ENCODE results near the gene TIMM23. TPM values are rescaled to one million over a fixed set of nuclear protein-coding genes. Genes with fewer than 3 reads are reported as not detected.
"Not testable (repeated sequence)": the region's sequence is repeated elsewhere in the genome, so short reads cannot be mapped to it uniquely, and the experiment has no call there.

TIMM23 gene, protein sequence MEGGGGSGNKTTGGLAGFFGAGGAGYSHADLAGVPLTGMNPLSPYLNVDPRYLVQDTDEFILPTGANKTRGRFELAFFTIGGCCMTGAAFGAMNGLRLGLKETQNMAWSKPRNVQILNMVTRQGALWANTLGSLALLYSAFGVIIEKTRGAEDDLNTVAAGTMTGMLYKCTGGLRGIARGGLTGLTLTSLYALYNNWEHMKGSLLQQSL
- 10 to 100 TPM; 59.3 to 68.8 (median 64.5) TPM for total RNA-seq
- polyA plus RNA-seq: 10 to 100 TPM; 45.0 to 69.1 (median 66.8) TPM

- TF ChIP-seq POLR2AphosphoS5 (IDR thresholded peaks at IDR 0.05) (peak; percentile 76 to 89 (median 83)), POLR2A (IDR thresholded peaks at IDR 0.05) (peak; percentile 28 to 59)
- 0% methylated on average over 60 of the region's 60 CpGs for WGBS, 2 donors
- not testable (repeated sequence) for H3K36me3 ChIP-seq, H3K9me3 ChIP-seq, H3K27me3 ChIP-seq
- peak within 1 kb of the TSS; percentile 54 to 87 (median 65) for H3K4me3 ChIP-seq
- H3K27ac ChIP-seq: peak within 1 kb of the TSS; percentile 74 to 82 (median 80)
- peak; percentile 90 for DNase-seq
- intact Hi-C loops (cut with DNase I): loop anchor here (10.0 kb wide), 1 partner anchor 53 kb away; no protein-coding TSS in a partner anchor
- peaks cover 0 to 26% (median 17%) of the 10 kb centered on the region in 4 donors for H3K4me1 ChIP-seq
Observed at GRCh38 chr10:45972106-45972812, at the start of gene TIMM23. TSS of gene TIMM23 (plus strand) at chr10:45972489. CDS start at chr10:45972625, 136 bp downstream.

GRCh38 chr10:45926790-45927189 lies 45.5 kb upstream of the TIMM23 start:
- 98 to 100% methylated on average over 1 of the region's 1 CpG for WGBS, 2 donors
- H3K27me3 ChIP-seq; intact Hi-C loops (cut with DNase I); H3K27ac ChIP-seq; H3K36me3 ChIP-seq; H3K9me3 ChIP-seq; H3K4me1 ChIP-seq; DNase-seq; H3K4me3 ChIP-seq: not testable (repeated sequence)

DNA sequence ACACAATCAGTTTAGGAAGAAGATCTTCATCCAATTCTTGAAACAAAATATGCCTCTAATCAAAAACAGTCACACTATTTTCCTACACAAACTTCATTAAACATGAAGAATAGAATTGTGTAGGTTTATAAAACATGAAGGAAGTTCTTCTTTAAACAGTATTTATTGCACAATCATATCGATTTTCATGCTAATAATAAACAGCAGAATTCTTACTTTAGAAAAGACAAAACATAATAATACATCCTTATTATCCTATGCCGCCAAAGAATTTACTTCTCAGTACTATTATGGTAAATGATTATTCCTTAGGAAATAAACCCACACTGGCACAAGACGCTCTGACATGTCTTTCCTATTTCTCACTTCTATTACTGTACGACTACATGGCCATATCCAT lies 41.0 kb upstream of the TIMM23 start:
- H3K36me3 ChIP-seq; intact Hi-C loops (cut with DNase I); H3K27ac ChIP-seq; H3K9me3 ChIP-seq; H3K4me3 ChIP-seq; DNase-seq; H3K4me1 ChIP-seq; H3K27me3 ChIP-seq: not testable (repeated sequence)
- WGBS, 2 donors: 89 to 94% methylated on average over 3 of the region's 4 CpGs

- H3K27ac ChIP-seq; H3K4me3 ChIP-seq; H3K9me3 ChIP-seq; intact Hi-C loops (cut with DNase I); H3K4me1 ChIP-seq; DNase-seq; H3K36me3 ChIP-seq; H3K27me3 ChIP-seq: not testable (repeated sequence)
- 89 to 90% methylated on average over 3 of the region's 3 CpGs for WGBS, 2 donors
Observed at GRCh38 chr10:45934788-45935187, 37.5 kb upstream of the TIMM23 start.

DNA sequence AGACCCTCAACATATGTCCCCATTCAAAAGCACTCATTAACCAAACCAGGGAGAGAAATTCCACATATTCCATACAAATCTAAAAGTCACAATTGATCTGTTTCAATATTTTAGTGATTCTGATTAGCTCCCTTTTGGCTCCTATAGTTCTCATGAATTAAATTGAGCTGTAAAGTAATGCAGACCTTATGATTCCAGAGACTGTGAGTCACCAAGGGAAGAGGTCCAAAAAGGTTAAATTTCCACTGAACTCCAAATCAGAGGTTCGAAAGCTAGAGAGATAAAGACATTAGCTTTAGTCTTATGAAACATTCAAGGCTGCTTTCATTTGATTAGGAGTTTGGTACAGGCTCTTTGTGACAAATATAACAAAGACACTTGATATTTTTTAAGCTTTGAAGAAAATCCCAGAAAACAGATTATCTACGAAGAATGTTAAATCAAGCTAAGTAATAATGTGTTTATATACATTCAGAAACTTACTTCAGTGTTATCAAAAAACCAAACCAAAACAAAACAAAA lies 33.1 kb upstream of the TIMM23 start:
- intact Hi-C loops (cut with DNase I); H3K9me3 ChIP-seq; H3K36me3 ChIP-seq; H3K27ac ChIP-seq; H3K4me1 ChIP-seq; H3K27me3 ChIP-seq; DNase-seq; H3K4me3 ChIP-seq: not testable (repeated sequence)
- WGBS, 2 donors: 87 to 94% methylated on average over 2 of the region's 2 CpGs

DNA sequence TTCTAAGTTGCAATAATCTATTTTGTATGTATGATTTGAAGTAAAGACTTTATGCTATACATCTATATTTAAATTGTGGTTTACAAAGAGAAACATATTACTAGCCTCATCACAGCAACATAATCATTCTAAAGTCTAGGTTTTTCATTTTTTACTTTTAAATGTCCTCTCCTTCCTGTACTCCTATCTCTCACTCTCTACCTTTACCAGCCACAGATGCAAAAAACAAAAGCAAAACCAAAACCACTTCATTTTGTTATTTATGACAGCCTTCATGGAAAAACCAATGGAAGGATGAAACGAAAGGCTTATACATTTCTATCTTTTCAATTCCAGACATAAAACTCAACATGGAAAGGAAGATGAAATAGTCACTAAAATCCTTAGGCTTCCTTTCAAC lies 31.1 kb upstream of the TIMM23 start:
- H3K36me3 ChIP-seq; H3K27me3 ChIP-seq; intact Hi-C loops (cut with DNase I); H3K27ac ChIP-seq; H3K4me1 ChIP-seq; H3K4me3 ChIP-seq; DNase-seq; H3K9me3 ChIP-seq: not testable (repeated sequence)
- WGBS, 2 donors: no CpG with 5 or more reads among the region's 1 CpG

GRCh38 chr10:45945476-45945875 lies 26.8 kb upstream of the TIMM23 start:
- 88 to 91% methylated on average over 4 of the region's 4 CpGs for WGBS, 2 donors
- intact Hi-C loops (cut with DNase I); H3K4me1 ChIP-seq; H3K4me3 ChIP-seq; H3K9me3 ChIP-seq; H3K27ac ChIP-seq; DNase-seq; H3K27me3 ChIP-seq: not testable (repeated sequence)
- peaks cover 0 to 16% (median 0%) of the 10 kb centered on the region in 4 donors for H3K36me3 ChIP-seq

GRCh38 chr10:45947363-45947762 lies 24.9 kb upstream of the TIMM23 start:
- peaks cover 0 to 16% (median 0%) of the 10 kb centered on the region in 4 donors for H3K36me3 ChIP-seq
- DNase-seq; H3K27me3 ChIP-seq; H3K27ac ChIP-seq; H3K9me3 ChIP-seq; H3K4me1 ChIP-seq; intact Hi-C loops (cut with DNase I); H3K4me3 ChIP-seq: not testable (repeated sequence)
- WGBS, 2 donors: 100% methylated on average over 1 of the region's 1 CpG

DNA sequence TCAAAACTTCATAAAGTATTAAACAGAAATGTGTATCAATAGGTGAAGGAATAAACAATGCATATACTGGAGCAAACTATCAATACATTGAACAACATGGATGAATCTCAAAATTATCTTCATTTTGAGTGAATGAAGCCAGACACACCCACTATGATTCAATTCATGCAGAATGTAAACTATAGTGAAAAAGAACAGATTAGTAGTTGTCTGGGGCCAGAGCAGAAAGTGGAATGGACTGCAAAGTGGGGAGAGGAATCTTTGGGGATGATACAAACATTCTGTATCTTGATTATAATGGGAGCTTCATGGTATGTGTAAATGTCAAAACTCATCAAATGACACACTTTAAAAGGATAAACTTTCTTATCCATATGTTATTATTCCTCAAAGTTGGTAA lies 23.5 kb upstream of the TIMM23 start:
- intact Hi-C loops (cut with DNase I); H3K9me3 ChIP-seq; H3K27ac ChIP-seq; DNase-seq; H3K27me3 ChIP-seq; H3K4me3 ChIP-seq; H3K4me1 ChIP-seq: not testable (repeated sequence)
- peaks cover 0 to 20% (median 3%) of the 10 kb centered on the region in 4 donors for H3K36me3 ChIP-seq

- intact Hi-C loops (cut with DNase I); H3K4me1 ChIP-seq; H3K4me3 ChIP-seq; DNase-seq; H3K27ac ChIP-seq; H3K27me3 ChIP-seq; H3K9me3 ChIP-seq: not testable (repeated sequence)
- H3K36me3 ChIP-seq: peaks cover 0 to 12% (median 3%) of the 10 kb centered on the region in 4 donors
- 65 to 90% methylated on average over 4 of the region's 4 CpGs for WGBS, 2 donors
Observed at GRCh38 chr10:45954367-45954766, 17.9 kb upstream of the TIMM23 start.

DNA sequence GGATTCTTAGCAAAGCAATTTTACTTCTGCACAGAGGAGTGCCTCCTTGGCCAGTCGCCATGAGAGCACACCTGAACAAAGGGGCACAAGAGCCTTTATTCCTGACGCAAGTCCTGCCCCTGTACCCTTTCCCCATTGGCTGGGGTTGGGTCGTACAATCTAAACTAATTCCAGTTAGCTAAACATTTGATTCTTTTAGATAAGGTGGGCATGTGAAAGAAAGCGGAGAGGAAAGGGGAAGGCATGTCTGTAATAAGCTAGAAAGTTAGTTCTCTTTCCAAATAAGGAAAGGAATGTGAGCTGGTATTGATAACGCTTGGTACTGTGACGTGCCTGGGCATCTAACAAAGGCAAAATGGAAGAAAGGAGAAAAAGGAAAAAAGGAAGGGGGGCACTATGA lies 15.7 kb upstream of the TIMM23 start:
- intact Hi-C loops (cut with DNase I); H3K4me3 ChIP-seq: not testable (repeated sequence)

DNA sequence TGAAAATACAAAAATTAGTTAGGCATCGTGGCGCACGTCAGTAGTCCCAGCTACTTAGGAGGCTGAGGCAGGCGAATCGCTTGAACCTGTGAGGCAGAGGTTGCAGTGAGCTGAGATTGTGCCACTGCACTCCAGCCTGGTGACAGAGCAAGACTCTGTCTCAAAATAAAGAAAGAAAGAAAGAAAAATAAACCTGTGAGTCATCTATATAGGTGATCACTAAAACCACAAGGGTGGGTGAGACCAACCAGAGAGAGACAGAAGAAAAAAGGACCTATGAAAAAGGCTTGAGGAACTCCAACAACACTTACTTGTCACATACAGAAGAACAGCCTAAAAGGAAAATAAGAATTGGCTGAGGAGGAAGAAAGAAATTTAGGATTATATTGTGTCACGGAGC lies 14.4 kb upstream of the TIMM23 start:
- H3K4me1 ChIP-seq; H3K27ac ChIP-seq; H3K9me3 ChIP-seq; H3K4me3 ChIP-seq; H3K36me3 ChIP-seq; H3K27me3 ChIP-seq; DNase-seq; intact Hi-C loops (cut with DNase I): not testable (repeated sequence)
- WGBS, 2 donors: 98 to 99% methylated on average over 6 of the region's 6 CpGs

More for the DNA sequence above, 15.7 kb upstream of the TIMM23 start:
- H3K27me3 ChIP-seq, H3K27ac ChIP-seq, H3K4me1 ChIP-seq, H3K36me3 ChIP-seq, H3K9me3 ChIP-seq, DNase-seq: not testable (repeated sequence)
- WGBS, 2 donors: 83 to 91% methylated on average over 3 to 5 of the region's 6 CpGs

Data from sigmoid colon (tissue), 7 donors.